ENCODE results near the gene SMCHD1. TPM values are rescaled to one million over a fixed set of nuclear protein-coding genes. Genes with fewer than 3 reads are reported as not detected.

Gene SMCHD1
- total RNA-seq, 4 donors from 2014 or later: 56.4 to 153 (median 87.3) TPM

DNA sequence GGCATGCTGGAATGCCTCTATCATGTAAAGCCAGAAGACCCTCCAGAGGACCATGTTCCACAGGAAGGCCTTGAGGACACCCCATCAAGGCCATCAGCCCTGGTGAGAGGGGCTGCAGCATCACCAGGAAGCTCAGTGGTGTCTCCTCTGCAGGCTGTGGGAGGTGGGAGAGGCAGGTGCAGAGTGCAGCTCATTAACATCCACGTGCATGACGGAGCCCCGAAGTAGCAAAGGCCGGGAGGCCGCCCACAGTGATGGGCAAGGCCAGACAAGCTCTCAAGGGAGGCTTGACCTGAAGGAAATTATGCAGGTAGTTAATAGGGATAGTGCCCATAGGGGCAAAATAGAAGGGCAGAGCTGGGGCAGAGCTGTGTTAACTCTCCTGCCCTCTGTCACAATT is 30.3 kb upstream of the SMCHD1 start:
- no peak for TF ChIP-seq CTCF (IDR thresholded peaks at IDR 0.05)
- DNase-seq (ENCODE audit: low spot score): no peak
- ATAC-seq (ENCODE audit: low FRiP score): no peak

- DNase-seq (ENCODE audit: low spot score) (no peak), ATAC-seq (ENCODE audit: low FRiP score) (no peak)
- no peak for TF ChIP-seq CTCF (IDR thresholded peaks at IDR 0.05)
These were observed 27.7 kb upstream of the SMCHD1 start for GRCh38 chr18:2627821-2628276.

DNA sequence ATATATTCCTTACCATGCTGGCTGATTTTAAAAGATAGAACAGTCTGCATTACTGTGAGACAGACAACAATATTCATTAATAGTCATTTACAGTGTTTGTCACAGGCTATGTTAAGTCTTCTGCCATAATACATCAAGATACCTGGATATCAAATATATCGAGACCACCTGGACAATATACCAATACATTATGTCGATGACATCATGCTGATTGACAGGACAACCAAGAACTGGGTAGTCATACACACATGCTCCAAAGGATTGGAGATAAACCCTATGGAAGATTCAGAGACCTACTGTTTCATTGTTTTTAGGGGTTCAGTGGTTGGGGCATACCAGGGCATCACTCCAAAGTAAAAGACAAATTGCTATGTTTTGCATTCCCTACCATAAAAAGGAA is 26.5 kb upstream of the SMCHD1 start:
- TF ChIP-seq CTCF (IDR thresholded peaks at IDR 0.05): no peak
- DNase-seq (ENCODE audit: low spot score) (no peak), ATAC-seq (ENCODE audit: low FRiP score) (no peak)

DNA sequence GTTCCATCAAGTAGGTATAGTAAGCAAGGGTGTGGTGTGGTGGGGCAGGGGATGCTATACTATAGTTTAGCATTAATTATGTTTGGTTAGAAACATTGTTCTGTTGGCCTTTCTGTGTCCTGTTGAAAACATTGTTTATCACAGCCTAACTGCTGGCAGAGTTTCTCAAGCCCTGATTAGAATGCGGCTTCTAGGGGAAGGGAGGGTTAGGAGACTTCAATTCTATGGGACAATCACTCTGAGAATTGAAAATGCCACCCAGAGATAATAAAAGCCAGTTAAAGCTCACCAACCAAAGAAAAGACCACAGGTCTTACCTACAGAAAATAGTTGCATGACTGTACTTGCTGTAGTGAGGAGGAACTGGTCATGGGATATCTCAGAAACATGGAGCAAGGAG is 19.9 kb upstream of the SMCHD1 start:
- TF ChIP-seq CTCF (IDR thresholded peaks at IDR 0.05): no peak
- DNase-seq (ENCODE audit: low spot score) (no peak), ATAC-seq (ENCODE audit: low FRiP score) (no peak)

- DNase-seq (ENCODE audit: low spot score): no peak
- no peak for ATAC-seq (ENCODE audit: low FRiP score)
- no peak for TF ChIP-seq CTCF (IDR thresholded peaks at IDR 0.05)
These were observed 19.3 kb upstream of the SMCHD1 start for GRCh38 chr18:2636126-2636631.

GRCh38 chr18:2641638-2642037 is 13.9 kb upstream of the SMCHD1 start:
- DNase-seq (ENCODE audit: low spot score): no peak
- no peak for ATAC-seq (ENCODE audit: low FRiP score)
- no peak for TF ChIP-seq CTCF (IDR thresholded peaks at IDR 0.05)

- no peak for DNase-seq (ENCODE audit: low spot score)
- ATAC-seq (ENCODE audit: low FRiP score): no peak
- TF ChIP-seq CTCF (IDR thresholded peaks at IDR 0.05): no peak
These were observed 12.8 kb upstream of the SMCHD1 start for GRCh38 chr18:2642771-2643170.

Data from omental fat pad (tissue), 4 donors.